H1 (cell line): ENCODE results near the gene MYL6B. TPM values are rescaled to one million over a fixed set of nuclear protein-coding genes. Genes with fewer than 3 reads are reported as not detected.

Source experiments
- ASH2L ChIP-seq: fragments of 200-600, 300-600 bp; sonication (generic); IDR thresholded peaks from one replicate; pipeline ENCODE4 v1.7.1; 2017; ENCODE audit warnings: low read length
- BRCA1 ChIP-seq: IDR thresholded peaks from 2 replicates; pipeline ENCODE4 v1.6.1; 2012; ENCODE audit warnings: low read depth, low read length, improper control_type of control experiment
- CREB1 ChIP-seq: IDR thresholded peaks from 2 replicates; pipeline ENCODE4 v1.6.1; 2012; ENCODE audit warnings: inconsistent platforms
- GTF2F1 ChIP-seq: IDR thresholded peaks from 2 replicates; pipeline ENCODE4 v1.6.1; 2012; ENCODE audit warnings: low read depth, low read length, improper control_type of control experiment, borderline replicate concordance
- HDAC2 ChIP-seq, 2 experiments: fragments of 300-600 bp in 1 of 2; sonication (generic) in 1 of 2; IDR thresholded peaks; 2 replicates each; pipeline ENCODE4 v1.6.1; 2011 to 2012; ENCODE audit warnings: low read depth in 2 of 2, low read length in 2 of 2, mild to moderate bottlenecking in 2 of 2, moderate library complexity in 2 of 2, borderline replicate concordance in 1 of 2, inconsistent platforms in 1 of 2
- JUN ChIP-seq: IDR thresholded peaks from 2 replicates; pipeline ENCODE4 v1.6.1; 2011; ENCODE audit warnings: low read depth, mild to moderate bottlenecking, improper control_type of control experiment, low read length
- MAFK ChIP-seq: IDR thresholded peaks from 2 replicates; pipeline ENCODE4 v1.6.1; 2012; ENCODE audit warnings: low read depth, mild to moderate bottlenecking, improper control_type of control experiment, low read length
- MAX ChIP-seq: IDR thresholded peaks from 2 replicates; pipeline ENCODE4 v1.6.1; 2012; ENCODE audit warnings: inconsistent platforms
- NRF1 ChIP-seq: IDR thresholded peaks from 2 replicates; pipeline ENCODE4 v1.6.1; 2011; ENCODE audit warnings: mild to moderate bottlenecking, low read depth, low read length, improper control_type of control experiment
- PHF8 ChIP-seq: fragments of 200-600 bp; sonication (generic); conservative IDR thresholded peaks from 2 replicates; pipeline ENCODE4 v1.7.1; 2012; ENCODE audit warnings: low read depth, mild to moderate bottlenecking, inconsistent platforms, low read length, moderate library complexity
- POLR2A ChIP-seq, 2 experiments: IDR thresholded peaks; 1 replicate in 1 of 2; 2 replicates in 1 of 2; pipeline ENCODE4 v1.6.1; 2011; ENCODE audit warnings: low read depth in 2 of 2, low read length in 2 of 2, mild to moderate bottlenecking in 2 of 2; ENCODE audit errors: control extremely low read depth in 1 of 2
- RBBP5 ChIP-seq: IDR thresholded peaks from 2 replicates; pipeline ENCODE4 v1.7.1; 2012; ENCODE audit warnings: low read depth, mild to moderate bottlenecking, inconsistent platforms, low read length, moderate library complexity, borderline replicate concordance
- SIN3A ChIP-seq, 2 experiments: IDR thresholded peaks in 1 of 2; conservative IDR thresholded peaks in 1 of 2; 2 replicates each; pipeline ENCODE4 v1.6.1; 2011 to 2012; ENCODE audit warnings: low read length in 2 of 2, improper control_type of control experiment in 1 of 2, low read depth in 1 of 2, mild to moderate bottlenecking in 1 of 2
- TEAD4 ChIP-seq: IDR thresholded peaks from 2 replicates; pipeline ENCODE4 v1.6.1; 2012; ENCODE audit warnings: low read depth, low read length, inconsistent platforms, mixed read lengths
- polyA plus RNA-seq, 7 experiments: library from polyadenylated mRNA; depleted of rRNA in 3 of 7; stranded (reverse) in 5 of 7; unstranded in 2 of 7; fragments of >200 nt in 5 of 7; fragments of 200-250 nt in 2 of 7; gene quantifications; 1 replicate in 5 of 7; 2 replicates in 1 of 7; 4 replicates in 1 of 7; pipeline versions ENCODE4 v1.2.1 to v1.2.3, GENCODE V29; 2011 to 2013; ENCODE audit warnings: missing spikeins in 2 of 7, mixed read lengths in 2 of 7
- total RNA-seq: library from RNA; stranded (reverse); fragmentation: NEBNext Ultra II Directional; extraction: Animal tissue kit (Norgen Biotek cat#: 25700); gene quantifications from 2 replicates; pipeline ENCODE4 v1.2.1, GENCODE V29; 2021

MYL6B gene
- total and polyA plus RNA-seq, 2 of the 8 experiments (the other 6 are each of a cell fraction or from before 2014, with no cell fraction given): 163 to 202 TPM

GRCh38 chr12:56104109-56104814 is 48.1 kb upstream of the MYL6B start, which contains the start of gene PA2G4 (continued):
- TF ChIP-seq BRCA1: peak; percentile 79
- TF ChIP-seq POLR2A (IDR thresholded peaks at IDR 0.05; ENCODE audit: control extremely low read depth in 1 of 2, low read depth in 2 of 2, low read length in 2 of 2): peak; percentile 69 to 70; a peak in 2 of 3 replicates
- TF ChIP-seq MAX: peak; percentile 81
- no peak for TF ChIP-seq MAFK
- peak; percentile 65 for TF ChIP-seq CREB1
- TF ChIP-seq RBBP5: no peak; the same call in 1 of the 2 replicates
- no peak for TF ChIP-seq JUN
- TF ChIP-seq HDAC2 (IDR thresholded peaks at IDR 0.05; ENCODE audit: borderline replicate concordance in 1 of 2, low read depth in 2 of 2, low read length in 2 of 2): 0 out of 4 replicates have a peak, but pooled peaks of 1 of the 2 experiments have one; percentile 27
- no peak for TF ChIP-seq GTF2F1
- TF ChIP-seq SIN3A (conservative IDR thresholded peaks at IDR 0.05 in 1 of 2, IDR thresholded peaks at IDR 0.05 in 1 of 2; ENCODE audit: low read depth in 1 of 2, low read length in 2 of 2): peak in 1 of 2 experiments; percentile 88; a peak in 2 of 4 replicates
- TF ChIP-seq PHF8: peak; percentile 73
- TF ChIP-seq TEAD4: no peak
- peak; percentile 95 for TF ChIP-seq ASH2L
- TF ChIP-seq NRF1: 0 out of 2 replicates have a peak, but pooled peaks have one; percentile 13
